ENCODE data around the gene RPL13A.

RPL13A gene

GRCh38 chr19:49475191-49475917 is 12.1 kb upstream of the RPL13A start:
- no peak overlapping the region for H3K4me3 ChIP-seq (ENCODE audit: low read length)
- no peak for TF ChIP-seq CTCF (IDR thresholded peaks at IDR 0.05; ENCODE audit: low read length)
- TF ChIP-seq EZH2phosphoT487 (IDR thresholded peaks at IDR 0.05; ENCODE audit: low read length) = no peak
- TF ChIP-seq EZH2 (optimal IDR thresholded peaks at IDR 0.05; ENCODE audit: low read depth, low read length) = no peak

GRCh38 chr19:49475995-49476880 is 11.2 kb upstream of the RPL13A start:
- Histone ChIP-seq H3K79me2 (ENCODE audit: low read length) (peaks cover 4% of the 10 kb centered on the region), H2AFZ (ENCODE audit: low read length) (no peak overlapping the region), H3K9ac (ENCODE audit: low read length) (no peak overlapping the region), H3K4me3 (ENCODE audit: low read length) (no peak overlapping the region), H3K9me2 (replicated peaks; ENCODE audit: insufficient read depth, low read length) (no peaks in the 10 kb centered on the region), H3K27me3 (replicated peaks; ENCODE audit: insufficient read depth, low read length) (no peaks in the 10 kb centered on the region), H3K4me1 (ENCODE audit: low read length) (0 out of 2 replicates have a peak, but pooled peaks cover 2% of the 10 kb centered on the region), H3F3A (ENCODE audit: insufficient read depth, low read length) (0 out of 2 replicates have a peak, but pooled peaks cover 5% of the 10 kb centered on the region), H3K9me3 (replicated peaks; ENCODE audit: insufficient read depth, low read length) (no peaks in the 10 kb centered on the region), H3K36me3 (replicated peaks; ENCODE audit: insufficient read depth, low read length) (no peaks in the 10 kb centered on the region), H3K27ac (ENCODE audit: low read length) (no peak overlapping the region), H3K4me2 (ENCODE audit: low read depth, low read length) (no peak overlapping the region), H4K20me1 (ENCODE audit: insufficient read depth, low read length) (no peaks in the 10 kb centered on the region)
- TF ChIP-seq CTCF (IDR thresholded peaks at IDR 0.05; ENCODE audit: low read length) (no peak), EZH2 (optimal IDR thresholded peaks at IDR 0.05; ENCODE audit: low read depth, low read length) (no peak), EZH2phosphoT487 (IDR thresholded peaks at IDR 0.05; ENCODE audit: low read length) (no peak)
- DNase-seq = no peak

More at GRCh38 chr19:49475191-49475917, 12.1 kb upstream of the RPL13A start:
- H3K9ac ChIP-seq (ENCODE audit: low read length) = peak overlapping the region; percentile 85; the same call in 1 of the 2 replicates
- no peaks in the 10 kb centered on the region for H3K36me3 ChIP-seq (replicated peaks; ENCODE audit: insufficient read depth, low read length)
- no peaks in the 10 kb centered on the region for H4K20me1 ChIP-seq (ENCODE audit: insufficient read depth, low read length)
- no peaks in the 10 kb centered on the region for H3K9me3 ChIP-seq (replicated peaks; ENCODE audit: insufficient read depth, low read length)
- H3K27me3 ChIP-seq (replicated peaks; ENCODE audit: insufficient read depth, low read length) = no peaks in the 10 kb centered on the region
- 0 out of 2 replicates have a peak, but pooled peaks cover 2% of the 10 kb centered on the region for H3K4me1 ChIP-seq (ENCODE audit: low read length)
- no peaks in the 10 kb centered on the region for H3K9me2 ChIP-seq (replicated peaks; ENCODE audit: insufficient read depth, low read length)
- no peak overlapping the region for H3K4me2 ChIP-seq (ENCODE audit: low read depth, low read length)
- 0 out of 2 replicates have a peak, but pooled peaks cover 5% of the 10 kb centered on the region for H3F3A ChIP-seq (ENCODE audit: insufficient read depth, low read length)
- H2AFZ ChIP-seq (ENCODE audit: low read length) = no peak overlapping the region
- no peak for DNase-seq
- no peak overlapping the region for H3K27ac ChIP-seq (ENCODE audit: low read length)
- peaks cover 4% of the 10 kb centered on the region for H3K79me2 ChIP-seq (ENCODE audit: low read length)

GRCh38 chr19:49479975-49480628 is 7.3 kb upstream of the RPL13A start:
- H3K4me1 ChIP-seq (ENCODE audit: low read length) = no peaks in the 10 kb centered on the region
- no peaks in the 10 kb centered on the region for H3K9me2 ChIP-seq (replicated peaks; ENCODE audit: insufficient read depth, low read length)
- DNase-seq = no peak
- TF ChIP-seq EZH2phosphoT487 (IDR thresholded peaks at IDR 0.05; ENCODE audit: low read length) (no peak), EZH2 (optimal IDR thresholded peaks at IDR 0.05; ENCODE audit: low read depth, low read length) (no peak), CTCF (IDR thresholded peaks at IDR 0.05; ENCODE audit: low read length) (no peak)
- no peak overlapping the region for H3K9ac ChIP-seq (ENCODE audit: low read length)
- H2AFZ ChIP-seq (ENCODE audit: low read length) = no peak overlapping the region
- no peaks in the 10 kb centered on the region for H3K36me3 ChIP-seq (replicated peaks; ENCODE audit: insufficient read depth, low read length)
- no peaks in the 10 kb centered on the region for H3K9me3 ChIP-seq (replicated peaks; ENCODE audit: insufficient read depth, low read length)
- no peaks in the 10 kb centered on the region for H3K79me2 ChIP-seq (ENCODE audit: low read length)
- H3F3A ChIP-seq (ENCODE audit: insufficient read depth, low read length) = no peaks in the 10 kb centered on the region
- no peak overlapping the region for H3K4me2 ChIP-seq (ENCODE audit: low read depth, low read length)
- H3K27me3 ChIP-seq (replicated peaks; ENCODE audit: insufficient read depth, low read length) = no peaks in the 10 kb centered on the region
- H3K27ac ChIP-seq (ENCODE audit: low read length) = no peak overlapping the region
- H3K4me3 ChIP-seq (ENCODE audit: low read length) = no peak overlapping the region
- H4K20me1 ChIP-seq (ENCODE audit: insufficient read depth, low read length) = no peaks in the 10 kb centered on the region
